ENCODE data around the gene GRM4.

Gene GRM4

GRCh38 chr6:34039943-34040342, 105.9 kb downstream of the GRM4 start:
- no peak for DNase-seq

GRCh38 chr6:34037151-34037550, 108.7 kb downstream of the GRM4 start:
- no peak for DNase-seq

- DNase-seq: no peak
These were observed 109.4 kb downstream of the GRM4 start for GRCh38 chr6:34036357-34037069.

GRCh38 chr6:34035704-34036356, 110.1 kb downstream of the GRM4 start:
- no peak for DNase-seq

- DNase-seq: no peak
These were observed 110.7 kb downstream of the GRM4 start for GRCh38 chr6:34035161-34035560.

- DNase-seq: no peak
These were observed 113.0 kb downstream of the GRM4 start for GRCh38 chr6:34032856-34033255.

GRCh38 chr6:34031625-34032383, 114.1 kb downstream of the GRM4 start:
- DNase-seq: no peak

GRCh38 chr6:34030831-34031624, 114.9 kb downstream of the GRM4 start:
- DNase-seq: no peak

- no peak for DNase-seq
These were observed 116.2 kb downstream of the GRM4 start for GRCh38 chr6:34029489-34030280.

- DNase-seq: no peak
These were observed 117.1 kb downstream of the GRM4 start for GRCh38 chr6:34028691-34029360.

- DNase-seq: no peak
These were observed 117.9 kb downstream of the GRM4 start for GRCh38 chr6:34027939-34028441.

- no peak for DNase-seq
These were observed 118.4 kb downstream of the GRM4 start for GRCh38 chr6:34027445-34027936.

GRCh38 chr6:34025861-34026260, 120.0 kb downstream of the GRM4 start:
- DNase-seq: no peak

- DNase-seq: no peak
These were observed 120.6 kb downstream of the GRM4 start for GRCh38 chr6:34025112-34025807.

GRCh38 chr6:34022873-34023255, 123.0 kb downstream of the GRM4 start:
- DNase-seq: no peak

- no peak for DNase-seq
These were observed 123.5 kb downstream of the GRM4 start for GRCh38 chr6:34022250-34022872.

GRCh38 chr6:34021554-34022190, 124.2 kb downstream of the GRM4 start:
- DNase-seq: no peak

GRCh38 chr6:34020807-34021553, 124.9 kb downstream of the GRM4 start:
- DNase-seq: no peak

- DNase-seq: no peak
These were observed 125.6 kb downstream of the GRM4 start for GRCh38 chr6:34020278-34020677.

Data from NCI-H226 (cell line).